Activated T-helper 17 cell treated with anti-CD3 and anti-CD28 coated beads, Interleukin-2, amount 50 U/mL, for 72 hours (primary cell): ENCODE measurements around the gene MICAL2. TPM values are rescaled to one million over a fixed set of nuclear protein-coding genes. Genes with fewer than 3 reads are reported as not detected.
A peak's percentile ranks its signal among the peaks of the same experiment; 100 is the strongest.

Source experiments
- ATAC-seq: fragments of 150-1000 bp; cut with Tn5 transposase; replicated peaks from 2 replicates; pipeline ENCODE4 v1.10.0; 2021; ENCODE audit warnings: mild to moderate bottlenecking, moderate library complexity
- H3K27ac Mint-ChIP-seq: one replicate; pipeline ENCODE4 v1.8.0; 2022; ENCODE audit warnings: mixed read lengths
- H3K27me3 Mint-ChIP-seq: one replicate; pipeline ENCODE4 v1.8.0; 2022; ENCODE audit warnings: mixed read lengths
- H3K36me3 Mint-ChIP-seq: one replicate; pipeline ENCODE4 v1.8.0; 2022; ENCODE audit warnings: low read depth, mild to moderate bottlenecking, mixed read lengths
- H3K4me1 Mint-ChIP-seq: one replicate; pipeline ENCODE4 v1.8.0; 2022; ENCODE audit warnings: mixed read lengths
- H3K4me3 Mint-ChIP-seq: one replicate; pipeline ENCODE4 v1.8.0; 2022; ENCODE audit warnings: mild to moderate bottlenecking, mixed read lengths
- H3K9me3 Mint-ChIP-seq: one replicate; pipeline ENCODE4 v1.8.0; 2022; ENCODE audit warnings: mixed read lengths
- total RNA-seq, 2 donors: library from RNA; stranded (reverse); gene quantifications; one replicate each; pipeline ENCODE4 v1.2.3, GENCODE V29; 2022

Gene MICAL2
- total RNA-seq, 2 donors from 2014 or later, result 127 to 253 TPM

GRCh38 chr11:12241401-12241800 lies 131.0 kb downstream of the MICAL2 start:
- no peaks in the 10 kb centered on the region for H3K27me3 Mint-ChIP-seq
- H3K4me3 Mint-ChIP-seq, result no peak overlapping the region
- ATAC-seq, result no peak
- H3K9me3 Mint-ChIP-seq, result no peaks in the 10 kb centered on the region
- H3K36me3 Mint-ChIP-seq, result peaks cover 95% of the 10 kb centered on the region
- peaks cover 12% of the 10 kb centered on the region for H3K4me1 Mint-ChIP-seq
- peak overlapping the region; percentile 78 for H3K27ac Mint-ChIP-seq

- no peaks in the 10 kb centered on the region for H3K27me3 Mint-ChIP-seq
- peak overlapping the region; percentile 81 for H3K27ac Mint-ChIP-seq
- no peaks in the 10 kb centered on the region for H3K9me3 Mint-ChIP-seq
- H3K36me3 Mint-ChIP-seq, result peaks cover 95% of the 10 kb centered on the region
- peak; percentile 42 for ATAC-seq
- peaks cover 6% of the 10 kb centered on the region for H3K4me1 Mint-ChIP-seq
- peak overlapping the region; percentile 22 for H3K4me3 Mint-ChIP-seq
These were observed 131.7 kb downstream of the MICAL2 start for GRCh38 chr11:12241971-12242672.

- Mint-ChIP-seq H3K27me3 (no peaks in the 10 kb centered on the region), H3K27ac (peak overlapping the region; percentile 81), H3K36me3 (peaks cover 95% of the 10 kb centered on the region), H3K4me1 (peaks cover 6% of the 10 kb centered on the region), H3K9me3 (no peaks in the 10 kb centered on the region), H3K4me3 (peak overlapping the region; percentile 22)
- ATAC-seq, result no peak
These were observed 132.6 kb downstream of the MICAL2 start for GRCh38 chr11:12242966-12243365.

- Mint-ChIP-seq H3K36me3 (peaks cover 95% of the 10 kb centered on the region), H3K27ac (peak overlapping the region; percentile 81), H3K4me3 (no peak overlapping the region), H3K4me1 (peaks cover 6% of the 10 kb centered on the region), H3K27me3 (no peaks in the 10 kb centered on the region), H3K9me3 (no peaks in the 10 kb centered on the region)
- no peak for ATAC-seq
These were observed 133.1 kb downstream of the MICAL2 start for GRCh38 chr11:12243486-12243885.

GRCh38 chr11:12243911-12244550 lies 133.6 kb downstream of the MICAL2 start:
- Mint-ChIP-seq H3K36me3 (peaks cover 95% of the 10 kb centered on the region), H3K9me3 (no peaks in the 10 kb centered on the region), H3K4me1 (peaks cover 6% of the 10 kb centered on the region), H3K4me3 (no peak overlapping the region), H3K27ac (peak overlapping the region; percentile 81), H3K27me3 (no peaks in the 10 kb centered on the region)
- no peak for ATAC-seq

- H3K9me3 Mint-ChIP-seq, result no peaks in the 10 kb centered on the region
- no peak for ATAC-seq
- no peak overlapping the region for H3K27ac Mint-ChIP-seq
- H3K36me3 Mint-ChIP-seq, result peaks cover 95% of the 10 kb centered on the region
- peaks cover 6% of the 10 kb centered on the region for H3K4me1 Mint-ChIP-seq
- no peak overlapping the region for H3K4me3 Mint-ChIP-seq
- no peaks in the 10 kb centered on the region for H3K27me3 Mint-ChIP-seq
These were observed 134.7 kb downstream of the MICAL2 start for GRCh38 chr11:12245091-12245490.

GRCh38 chr11:12245549-12246016 lies 135.2 kb downstream of the MICAL2 start:
- H3K4me3 Mint-ChIP-seq, result no peak overlapping the region
- peaks cover 95% of the 10 kb centered on the region for H3K36me3 Mint-ChIP-seq
- peaks cover 6% of the 10 kb centered on the region for H3K4me1 Mint-ChIP-seq
- no peaks in the 10 kb centered on the region for H3K27me3 Mint-ChIP-seq
- no peaks in the 10 kb centered on the region for H3K9me3 Mint-ChIP-seq
- H3K27ac Mint-ChIP-seq, result no peak overlapping the region
- ATAC-seq, result no peak

- H3K4me1 Mint-ChIP-seq, result peaks cover 6% of the 10 kb centered on the region
- H3K4me3 Mint-ChIP-seq, result no peak overlapping the region
- no peak for ATAC-seq
- H3K27ac Mint-ChIP-seq, result no peak overlapping the region
- H3K9me3 Mint-ChIP-seq, result no peaks in the 10 kb centered on the region
- peaks cover 95% of the 10 kb centered on the region for H3K36me3 Mint-ChIP-seq
- no peaks in the 10 kb centered on the region for H3K27me3 Mint-ChIP-seq
These were observed 135.8 kb downstream of the MICAL2 start for GRCh38 chr11:12246147-12246546.

- Mint-ChIP-seq H3K4me3 (no peak overlapping the region), H3K4me1 (peaks cover 6% of the 10 kb centered on the region), H3K9me3 (no peaks in the 10 kb centered on the region), H3K27me3 (no peaks in the 10 kb centered on the region), H3K27ac (no peak overlapping the region), H3K36me3 (peaks cover 88% of the 10 kb centered on the region)
- ATAC-seq, result no peak
These were observed 136.6 kb downstream of the MICAL2 start for GRCh38 chr11:12246989-12247388.

- H3K4me3 Mint-ChIP-seq, result no peak overlapping the region
- H3K4me1 Mint-ChIP-seq, result peaks cover under 1% of the 10 kb centered on the region
- H3K36me3 Mint-ChIP-seq, result peaks cover 80% of the 10 kb centered on the region
- ATAC-seq, result no peak
- H3K27me3 Mint-ChIP-seq, result no peaks in the 10 kb centered on the region
- H3K27ac Mint-ChIP-seq, result no peak overlapping the region
- H3K9me3 Mint-ChIP-seq, result no peaks in the 10 kb centered on the region
These were observed 137.3 kb downstream of the MICAL2 start for GRCh38 chr11:12247543-12248254.

- Mint-ChIP-seq H3K27me3 (no peaks in the 10 kb centered on the region), H3K9me3 (no peaks in the 10 kb centered on the region), H3K4me3 (no peak overlapping the region), H3K4me1 (no peaks in the 10 kb centered on the region), H3K27ac (peak overlapping the region; percentile 50), H3K36me3 (peaks cover 74% of the 10 kb centered on the region)
- ATAC-seq, result no peak
These were observed 137.9 kb downstream of the MICAL2 start for GRCh38 chr11:12248330-12248729.

- ATAC-seq, result no peak
- no peak overlapping the region for H3K27ac Mint-ChIP-seq
- no peaks in the 10 kb centered on the region for H3K27me3 Mint-ChIP-seq
- no peaks in the 10 kb centered on the region for H3K9me3 Mint-ChIP-seq
- no peak overlapping the region for H3K4me3 Mint-ChIP-seq
- H3K36me3 Mint-ChIP-seq, result peaks cover 74% of the 10 kb centered on the region
- H3K4me1 Mint-ChIP-seq, result no peaks in the 10 kb centered on the region
These were observed 139.3 kb downstream of the MICAL2 start for GRCh38 chr11:12249590-12250260.

GRCh38 chr11:12251666-12252560 lies 141.5 kb downstream of the MICAL2 start:
- Mint-ChIP-seq H3K9me3 (no peaks in the 10 kb centered on the region), H3K36me3 (peaks cover 79% of the 10 kb centered on the region), H3K4me3 (no peak overlapping the region), H3K27ac (no peak overlapping the region), H3K4me1 (no peaks in the 10 kb centered on the region), H3K27me3 (no peaks in the 10 kb centered on the region)
- no peak for ATAC-seq
